NCI-H460 (cell line): ENCODE data around the gene GIMAP1. TPM values are rescaled to one million over a fixed set of nuclear protein-coding genes. Genes with fewer than 3 reads are reported as not detected.

Source experiments
- DNase-seq: peaks from one replicate; pipeline ENCODE4 v3.0.0-alpha.2; 2016; ENCODE audit warnings: low read depth; ENCODE audit errors: extremely low read depth
- total RNA-seq: library from RNA; depleted of rRNA; stranded (reverse); fragments of >200 nt; shearing (Covaris generic); gene quantifications from 2 replicates; pipeline ENCODE4 v1.2.3, GENCODE V29; 2014; rRNA removed

GIMAP1 gene
- total RNA-seq, 1 experiment from 2014 or later: not detected

GRCh38 chr7:150744041-150744656, 27.7 kb downstream of the GIMAP1 start:
- no peak for DNase-seq

- no peak for DNase-seq
These were observed 28.7 kb downstream of the GIMAP1 start for GRCh38 chr7:150745086-150745485.

GRCh38 chr7:150745876-150746275, 29.5 kb downstream of the GIMAP1 start:
- no peak for DNase-seq

- DNase-seq: no peak
These were observed 30.5 kb downstream of the GIMAP1 start for GRCh38 chr7:150746921-150747320.

- no peak for DNase-seq
These were observed 32.0 kb downstream of the GIMAP1 start for GRCh38 chr7:150748376-150748775.

- no peak for DNase-seq
These were observed 35.3 kb downstream of the GIMAP1 start for GRCh38 chr7:150751702-150752101.

- DNase-seq: no peak
These were observed 36.8 kb downstream of the GIMAP1 start for GRCh38 chr7:150753239-150753638.

GRCh38 chr7:150753826-150754603, 37.6 kb downstream of the GIMAP1 start:
- no peak for DNase-seq

- no peak for DNase-seq
These were observed 38.5 kb downstream of the GIMAP1 start for GRCh38 chr7:150754951-150755350.

GRCh38 chr7:150755473-150756099, 39.2 kb downstream of the GIMAP1 start:
- no peak for DNase-seq

GRCh38 chr7:150756166-150756565, 39.8 kb downstream of the GIMAP1 start:
- DNase-seq: no peak

- DNase-seq: no peak
These were observed 40.4 kb downstream of the GIMAP1 start for GRCh38 chr7:150756858-150757257.

- DNase-seq: no peak
These were observed 43.1 kb downstream of the GIMAP1 start for GRCh38 chr7:150759479-150759878.

GRCh38 chr7:150766334-150766709, 49.9 kb downstream of the GIMAP1 start:
- no peak for DNase-seq

GRCh38 chr7:150769768-150770167, 53.4 kb downstream of the GIMAP1 start:
- DNase-seq: no peak

Other genes with a start within 250 kb of the GIMAP1 start
- not detected in 2 replicates for gene GIMAP7, start 201.7 kb upstream of the GIMAP1 start, total RNA-seq
- gene GIMAP4, start 149.2 kb upstream of the GIMAP1 start, total RNA-seq: not detected in 2 replicates
- not detected in 2 replicates for gene GIMAP6, start 84.2 kb upstream of the GIMAP1 start, total RNA-seq
- gene GIMAP2, start 30.9 kb upstream of the GIMAP1 start, total RNA-seq: 3.0 and 3.1 TPM in 2 replicates
- gene GIMAP5, start 20.8 kb downstream of the GIMAP1 start, total RNA-seq: not detected in 2 replicates
- gene TMEM176B, start 83.8 kb downstream of the GIMAP1 start, total RNA-seq: not detected in 2 replicates
- 0.10 TPM in 1 of 2 replicates, not detected in the other for gene TMEM176A, start 84.2 kb downstream of the GIMAP1 start, total RNA-seq
- not detected in 2 replicates for gene AOC1, start 135.9 kb downstream of the GIMAP1 start, total RNA-seq